ENCODE data around the gene SDCBP2.

SDCBP2 gene

GRCh38 chr20:1267809-1268374 lies 61.0 kb downstream of the SDCBP2 start:
- no peak for DNase-seq

GRCh38 chr20:1267161-1267560 lies 61.8 kb downstream of the SDCBP2 start:
- DNase-seq = no peak

- DNase-seq = peak; percentile 64
These were observed 62.6 kb downstream of the SDCBP2 start, which contains the start of gene SNPH for GRCh38 chr20:1266167-1266973. SNPH (plus strand) TSS chr20:1266294; CDS start chr20:1296240, 29,946 bp downstream.

GRCh38 chr20:1265916-1266166 lies 63.1 kb downstream of the SDCBP2 start:
- DNase-seq = no peak

- no peak for DNase-seq
These were observed 63.6 kb downstream of the SDCBP2 start for GRCh38 chr20:1265226-1265915.

- DNase-seq = no peak
These were observed 64.2 kb downstream of the SDCBP2 start for GRCh38 chr20:1264727-1265126.

- DNase-seq = no peak
These were observed 65.1 kb downstream of the SDCBP2 start for GRCh38 chr20:1263853-1264252.
